Vagina (tissue), 2 donors: ENCODE results near the gene PBX2.

ENCODE experiments used
- CTCF ChIP-seq, 3 experiments: fragments of 450-650 bp in 2 of 3; fragments of 200-600 bp in 1 of 3; sonication (generic) in 1 of 3; IDR thresholded peaks; one replicate each; pipeline ENCODE4 v1.5.1; 2017 to 2019; ENCODE audit warnings: antibody characterized with exemption in 3 of 3, mild to moderate bottlenecking in 2 of 3, moderate library complexity in 2 of 3
- POLR2A ChIP-seq, 2 donors: fragments of 450-650 bp; IDR thresholded peaks; one replicate each; pipeline ENCODE4 v1.6.1; 2017; ENCODE audit warnings: antibody characterized with exemption in 2 of 2, mild to moderate bottlenecking in 2 of 2, moderate library complexity in 2 of 2
- POLR2AphosphoS5 ChIP-seq, 2 donors: sonication (generic); formaldehyde crosslinking; IDR thresholded peaks; one replicate each; pipeline ENCODE4 v1.9.0; 2017; ENCODE audit warnings: antibody characterized with exemption in 2 of 2, mild to moderate bottlenecking in 2 of 2, low read depth in 1 of 2; ENCODE audit not compliant: insufficient read depth in 1 of 2

- TF ChIP-seq POLR2AphosphoS5 (IDR thresholded peaks at IDR 0.05; ENCODE audit: insufficient read depth in 1 of 2, low read depth in 1 of 2) (no peak), CTCF (IDR thresholded peaks at IDR 0.05) (no peak), POLR2A (IDR thresholded peaks at IDR 0.05) (no peak)
Observed at GRCh38 chr6:32179766-32180405, 10.1 kb downstream of the PBX2 start.
